CD14-positive monocyte (primary cell): ENCODE data around the gene IL16. TPM values are rescaled to one million over a fixed set of nuclear protein-coding genes. Genes with fewer than 3 reads are reported as not detected.

Experiments used
- DNase-seq, 3 donors: peaks; one replicate each; pipeline ENCODE4 v3.0.0-alpha.2; 2011 to 2022
- H2AFZ ChIP-seq: 2 replicates; pipeline ENCODE4 v1.6.0; 2012; ENCODE audit warnings: mild to moderate bottlenecking, low read depth, low read length, inconsistent platforms; ENCODE audit not compliant: insufficient read depth, poor library complexity, severe bottlenecking
- H3K27ac ChIP-seq, 2 donors: 1 replicate in 1 of 2; 2 replicates in 1 of 2; pipeline ENCODE4 v1.5.1; 2012 to 2013; ENCODE audit warnings: low read length in 2 of 2, control low read depth in 1 of 2, inconsistent platforms in 1 of 2, low read depth in 1 of 2, mild to moderate bottlenecking in 1 of 2
- H3K27me3 ChIP-seq, 2 donors: one replicate each; pipeline versions ENCODE4 v1.6.0 to v1.6.1; 2011 to 2013; ENCODE audit warnings: low read length in 2 of 2; ENCODE audit not compliant: control insufficient read depth in 2 of 2, insufficient read depth in 2 of 2
- H3K36me3 ChIP-seq, 2 donors: replicated peaks in 1 of 2; 1 replicate in 1 of 2; 2 replicates in 1 of 2; pipeline versions ENCODE4 v1.5.1 to v1.6.1; 2012 to 2013; ENCODE audit warnings: low read length in 2 of 2, control low read depth in 1 of 2, inconsistent platforms in 1 of 2, mild to moderate bottlenecking in 1 of 2; ENCODE audit not compliant: insufficient read depth in 2 of 2, control insufficient read depth in 1 of 2
- H3K4me1 ChIP-seq, 2 donors: 1 replicate in 1 of 2; 2 replicates in 1 of 2; pipeline versions ENCODE4 v1.5.1 to v1.6.1; 2012 to 2013; ENCODE audit warnings: low read length in 2 of 2, control low read depth in 1 of 2, inconsistent platforms in 1 of 2, mild to moderate bottlenecking in 1 of 2, moderate library complexity in 1 of 2; ENCODE audit not compliant: insufficient read depth in 2 of 2, control insufficient read depth in 1 of 2
- H3K4me2 ChIP-seq: replicated peaks from 2 replicates; pipeline ENCODE3; 2012; ENCODE audit warnings: low read length, moderate library complexity, mild to moderate bottlenecking; ENCODE audit not compliant: poor library complexity, severe bottlenecking; ENCODE audit errors: extremely low read depth
- H3K4me3 ChIP-seq, 3 experiments: fragments of 200-600 bp in 1 of 3; sonication (generic) in 1 of 3; replicated peaks in 1 of 3; 1 replicate in 2 of 3; 2 replicates in 1 of 3; pipeline ENCODE4 v1.5.1; 2011 to 2013; ENCODE audit warnings: low read length in 3 of 3, mild to moderate bottlenecking in 3 of 3, control low read depth in 2 of 3, low read depth in 2 of 3, inconsistent platforms in 1 of 3, moderate library complexity in 1 of 3
- H3K79me2 ChIP-seq: 2 replicates; pipeline ENCODE4 v1.6.0; 2012; ENCODE audit warnings: mild to moderate bottlenecking, control low read depth, inconsistent platforms, low read length, moderate library complexity; ENCODE audit not compliant: insufficient read depth
- H3K9ac ChIP-seq: 2 replicates; pipeline ENCODE4 v1.6.0; 2017; ENCODE audit warnings: low read length, mild to moderate bottlenecking; ENCODE audit not compliant: insufficient read depth, poor library complexity, severe bottlenecking
- H3K9me3 ChIP-seq, 2 donors: replicated peaks in 1 of 2; 1 replicate in 1 of 2; 2 replicates in 1 of 2; pipeline versions ENCODE4 v1.5.1 to v1.6.1; 2012 to 2013; ENCODE audit warnings: low read length in 2 of 2, control low read depth in 1 of 2; ENCODE audit not compliant: control insufficient read depth in 1 of 2, insufficient read depth in 1 of 2
- H4K20me1 ChIP-seq: 2 replicates; pipeline ENCODE4 v1.6.0; 2012; ENCODE audit warnings: mild to moderate bottlenecking, low read length, control low read depth, moderate library complexity; ENCODE audit not compliant: insufficient read depth
- H3K27ac Mint-ChIP-seq, 7 donors: one replicate each; pipeline ENCODE4 v1.8.0; 2020; ENCODE audit warnings: mild to moderate bottlenecking in 7 of 7, mixed read lengths in 7 of 7, moderate library complexity in 6 of 7, inconsistent platforms in 2 of 7
- H3K27me3 Mint-ChIP-seq, 3 donors: one replicate each; pipeline ENCODE4 v1.8.0; 2021 to 2022; ENCODE audit warnings: low read depth in 3 of 3, mild to moderate bottlenecking in 3 of 3, mixed read lengths in 3 of 3, moderate library complexity in 3 of 3, inconsistent platforms in 1 of 3
- H3K36me3 Mint-ChIP-seq, 2 donors: one replicate each; pipeline ENCODE4 v1.8.0; 2020; ENCODE audit warnings: mixed read lengths in 2 of 2, inconsistent platforms in 1 of 2, mild to moderate bottlenecking in 1 of 2
- H3K4me1 Mint-ChIP-seq: one replicate; pipeline ENCODE4 v1.8.0; 2020; ENCODE audit warnings: mild to moderate bottlenecking, mixed read lengths
- H3K4me3 Mint-ChIP-seq, 2 donors: one replicate each; pipeline ENCODE4 v1.8.0; 2020; ENCODE audit warnings: mild to moderate bottlenecking in 2 of 2, mixed read lengths in 2 of 2, moderate library complexity in 1 of 2
- H3K9me3 Mint-ChIP-seq, 7 donors: one replicate each; pipeline ENCODE4 v1.8.0; 2020 to 2022; ENCODE audit warnings: mixed read lengths in 7 of 7, mild to moderate bottlenecking in 6 of 7, moderate library complexity in 6 of 7, inconsistent platforms in 2 of 7
- CTCF ChIP-seq: fragments of 200-600 bp; IDR thresholded peaks from one replicate; pipeline ENCODE4 v1.8.0; 2022; ENCODE audit warnings: antibody characterized with exemption, mild to moderate bottlenecking
- WGBS: methylation state at CpG from one replicate; pipeline ENCODE4 v1.1.5; 2013; ENCODE audit warnings: missing lambda C conversion rate; ENCODE audit not compliant: insufficient coverage; 5-methylcytosine and 5-hydroxymethylcytosine counted together
- intact Hi-C, 2 donors: fragments of 100-400 bp; cut with micrococcal nuclease; formaldehyde crosslinking; loops; one replicate each; pipeline versions ENCODE4 v1.15.0 to v1.15.1; 2023
- polyA plus RNA-seq, 3 donors: library from polyadenylated mRNA; depleted of rRNA in 1 of 3; unstranded in 2 of 3; stranded (reverse) in 1 of 3; fragments of 300-500 nt in 2 of 3; fragments of >200 nt in 1 of 3; fragmentation: Illumina TruSeq in 2 of 3; gene quantifications; 1 replicate in 2 of 3; 2 replicates in 1 of 3; pipeline ENCODE4 v1.2.3, GENCODE V29; 2012 to 2021

The IL16 gene
- polyA plus RNA-seq, 3 donors: 64.8 to 95.1 (median 71.5) TPM

DNA sequence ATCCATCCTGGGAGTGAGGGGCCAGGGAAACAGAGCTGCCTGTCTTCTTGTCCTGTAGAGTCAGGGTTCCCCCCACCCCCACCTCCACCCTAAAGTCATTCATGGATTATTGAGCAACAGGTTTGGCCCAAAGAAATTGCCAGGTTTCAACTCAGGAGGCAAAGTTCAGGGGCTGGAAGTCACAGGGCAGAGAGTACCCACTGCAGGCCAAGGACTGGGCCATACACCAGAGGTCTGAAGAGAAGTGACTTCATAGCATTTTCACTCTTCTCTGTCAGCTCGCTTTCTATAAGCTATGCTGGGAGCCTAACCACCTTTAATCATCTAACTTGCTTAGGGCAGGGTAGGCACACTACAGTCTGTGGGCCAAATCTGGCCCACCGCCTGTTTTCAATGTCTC, 77.2 kb downstream of the IL16 start:
- Histone ChIP-seq H3K4me3 (no peak overlapping the region), H3K4me1 (peaks cover 0 to 8% of the 10 kb centered on the region in 2 donors), H3K79me2 (no peaks in the 10 kb centered on the region), H3K9ac (no peak overlapping the region), H3K9me3 (peaks cover 0 to 4% of the 10 kb centered on the region in 2 donors), H2AFZ (no peak overlapping the region), H3K36me3 (no peaks in the 10 kb centered on the region), H3K27me3 (no peaks in the 10 kb centered on the region), H3K4me2 (no peak overlapping the region), H3K27ac (no peak overlapping the region), H4K20me1 (no peaks in the 10 kb centered on the region)
- no peak for TF ChIP-seq CTCF
- no peaks in the 10 kb centered on the region for H3K27me3 Mint-ChIP-seq
- no peak overlapping the region for H3K4me3 Mint-ChIP-seq
- H3K4me1 Mint-ChIP-seq: peaks cover 13% of the 10 kb centered on the region
- intact Hi-C loops: loop anchor here (2.0 to 5.0 kb wide), 2 partner anchors 63 to 127 kb away; no protein-coding TSS in a partner anchor
- H3K27ac Mint-ChIP-seq: no peak overlapping the region
- peaks cover 7 to 13% (median 9%) of the 10 kb centered on the region in 7 donors for H3K9me3 Mint-ChIP-seq
- DNase-seq: no peak
- WGBS: no CpG with 5 or more reads among the region's 2 CpGs
- peaks cover 3% of the 10 kb centered on the region in 2 donors for H3K36me3 Mint-ChIP-seq

DNA sequence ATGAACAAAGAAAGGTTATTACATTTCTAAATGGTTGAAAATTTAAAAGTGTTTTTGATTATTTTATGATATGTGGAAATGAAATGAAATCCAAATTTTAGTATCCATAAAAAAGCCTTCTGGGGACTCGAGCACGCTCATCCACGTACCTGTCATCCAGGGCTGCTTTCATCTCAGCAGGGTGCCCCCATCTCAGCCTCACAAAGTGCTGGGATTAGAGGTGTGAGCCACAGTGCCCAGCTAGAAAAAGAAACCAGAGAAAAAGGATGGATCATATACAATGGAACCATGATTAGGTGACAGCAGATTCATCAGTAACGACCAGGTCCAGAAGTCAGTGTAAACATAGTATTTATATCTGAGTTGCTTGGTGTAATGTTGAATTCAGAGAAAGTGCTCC, 77.6 kb downstream of the IL16 start:
- WGBS: no CpG with 5 or more reads among the region's 4 CpGs
- no peak overlapping the region for H3K27ac ChIP-seq
- no peaks in the 10 kb centered on the region for H4K20me1 ChIP-seq
- H3K4me1 ChIP-seq: peaks cover 0 to 4% of the 10 kb centered on the region in 2 donors
- Mint-ChIP-seq H3K36me3 (peaks cover 3% of the 10 kb centered on the region in 2 donors), H3K27ac (no peak overlapping the region), H3K4me1 (peaks cover 9% of the 10 kb centered on the region), H3K4me3 (no peak overlapping the region), H3K9me3 (peaks cover 7 to 13% (median 9%) of the 10 kb centered on the region in 7 donors), H3K27me3 (no peaks in the 10 kb centered on the region)
- no peak overlapping the region for H3K4me3 ChIP-seq
- no peak overlapping the region for H3K9ac ChIP-seq
- no peaks in the 10 kb centered on the region for H3K27me3 ChIP-seq
- DNase-seq: no peak
- H2AFZ ChIP-seq: no peak overlapping the region
- intact Hi-C loops: loop anchor here (2.0 to 5.0 kb wide), 2 partner anchors 63 to 127 kb away; no protein-coding TSS in a partner anchor
- H3K79me2 ChIP-seq: no peaks in the 10 kb centered on the region
- no peak overlapping the region for H3K4me2 ChIP-seq
- peaks cover 0 to 4% of the 10 kb centered on the region in 2 donors for H3K9me3 ChIP-seq
- H3K36me3 ChIP-seq: no peaks in the 10 kb centered on the region
- no peak for TF ChIP-seq CTCF
